GM12874 (cell line): ENCODE measurements around the gene EPC1.

Source experiments
- CTCF ChIP-seq: IDR thresholded peaks from 2 replicates; pipeline ENCODE4 v1.5.1; 2011; ENCODE audit warnings: low read depth, mild to moderate bottlenecking, control low read depth, low read length, moderate library complexity; ENCODE audit not compliant: insufficient read depth

Gene EPC1

GRCh38 chr10:32366588-32366987 lies 19.6 kb upstream of the EPC1 start:
- TF ChIP-seq CTCF, result no peak

GRCh38 chr10:32366111-32366510 lies 19.2 kb upstream of the EPC1 start:
- no peak for TF ChIP-seq CTCF

GRCh38 chr10:32362571-32362970 lies 15.6 kb upstream of the EPC1 start:
- no peak for TF ChIP-seq CTCF

GRCh38 chr10:32360884-32361283 lies 13.9 kb upstream of the EPC1 start:
- TF ChIP-seq CTCF, result no peak

GRCh38 chr10:32360241-32360640 lies 13.3 kb upstream of the EPC1 start:
- no peak for TF ChIP-seq CTCF

- TF ChIP-seq CTCF, result no peak
Observed at GRCh38 chr10:32357056-32357735, 10.2 kb upstream of the EPC1 start.

GRCh38 chr10:32350811-32351350 lies 3.9 kb upstream of the EPC1 start:
- no peak for TF ChIP-seq CTCF
